HepG2 (cell line): ENCODE measurements around the gene PET100. TPM values are rescaled to one million over a fixed set of nuclear protein-coding genes. Genes with fewer than 3 reads are reported as not detected.

Experiments
- CENPT ChIP-seq: sonication (generic); formaldehyde crosslinking; IDR thresholded peaks from 2 replicates; pipeline ENCODE4 v1.8.0; 2022; ENCODE audit warnings: low read depth, mild to moderate bottlenecking, moderate library complexity, missing genetic modification reagents
- E2F1 ChIP-seq: sonication (generic); formaldehyde crosslinking; IDR thresholded peaks from 2 replicates; pipeline ENCODE4 v1.5.0; 2020; ENCODE audit warnings: missing genetic modification reagents
- ETV5 ChIP-seq: IDR thresholded peaks from 2 replicates; pipeline ENCODE4 v1.6.1; 2018; ENCODE audit warnings: missing biosample characterization, missing genetic modification reagents, inconsistent platforms, borderline replicate concordance
- HOXA3 ChIP-seq: sonication (generic); formaldehyde crosslinking; IDR thresholded peaks from 2 replicates; pipeline ENCODE4 v1.5.0; 2020; ENCODE audit warnings: missing genetic modification reagents
- NFE2L1 ChIP-seq: sonication (generic); formaldehyde crosslinking; IDR thresholded peaks from 2 replicates; pipeline ENCODE4 v1.4.0; 2020; ENCODE audit warnings: missing genetic modification reagents, mild to moderate bottlenecking, borderline replicate concordance
- NFYC ChIP-seq: IDR thresholded peaks from 2 replicates; pipeline ENCODE4 v1.6.1; 2016; ENCODE audit warnings: missing genetic modification reagents, missing compliant biosample characterization
- NR3C1 ChIP-seq: sonication (generic); formaldehyde crosslinking; IDR thresholded peaks from 2 replicates; pipeline ENCODE4 v1.4.0; 2020; ENCODE audit warnings: missing genetic modification reagents
- PATZ1 ChIP-seq: sonication (generic); formaldehyde crosslinking; IDR thresholded peaks from 2 replicates; pipeline ENCODE4 v1.4.0; 2020; ENCODE audit warnings: missing genetic modification reagents
- PHF8 ChIP-seq: sonication (generic); formaldehyde crosslinking; IDR thresholded peaks from 2 replicates; pipeline ENCODE4 v1.5.0; 2020; ENCODE audit warnings: missing genetic modification reagents
- RORA ChIP-seq: sonication (generic); formaldehyde crosslinking; IDR thresholded peaks from 2 replicates; pipeline ENCODE4 v1.5.0; 2020; ENCODE audit warnings: mild to moderate bottlenecking, missing genetic modification reagents, moderate library complexity
- SMAD9 ChIP-seq: sonication (generic); formaldehyde crosslinking; IDR thresholded peaks from 2 replicates; pipeline ENCODE4 v1.5.1; 2020; ENCODE audit warnings: mild to moderate bottlenecking, missing genetic modification reagents
- TBX3 ChIP-seq: fragments of 450-650 bp; IDR thresholded peaks from 2 replicates; pipeline ENCODE4 v1.6.1; 2017; ENCODE audit warnings: antibody characterized with exemption, mild to moderate bottlenecking, inconsistent platforms, borderline replicate concordance
- TOPORS ChIP-seq: sonication (generic); formaldehyde crosslinking; IDR thresholded peaks from 2 replicates; pipeline ENCODE4 v1.8.0; 2023; ENCODE audit warnings: mild to moderate bottlenecking, missing genetic modification reagents
- ZBTB44 ChIP-seq: sonication (generic); formaldehyde crosslinking; IDR thresholded peaks from 2 replicates; pipeline ENCODE4 v1.4.0; 2020; ENCODE audit warnings: missing genetic modification reagents
- ZC3H4 ChIP-seq: sonication (generic); formaldehyde crosslinking; IDR thresholded peaks from 2 replicates; pipeline ENCODE4 v1.4.0; 2020; ENCODE audit warnings: missing genetic modification reagents, borderline replicate concordance
- ZNF253 ChIP-seq: sonication (generic); formaldehyde crosslinking; IDR thresholded peaks from 2 replicates; pipeline ENCODE4 v1.8.0; 2022; ENCODE audit warnings: mild to moderate bottlenecking, missing genetic modification reagents, borderline replicate concordance
- ZNF512B ChIP-seq: sonication (generic); formaldehyde crosslinking; IDR thresholded peaks from 2 replicates; pipeline ENCODE4 v1.5.1; 2020; ENCODE audit warnings: missing genetic modification reagents, mild to moderate bottlenecking, borderline replicate concordance
- ZNF513 ChIP-seq: sonication (generic); formaldehyde crosslinking; conservative IDR thresholded peaks from 2 replicates; pipeline ENCODE4 v1.5.0; 2020; ENCODE audit warnings: missing genetic modification reagents
- ZNF589 ChIP-seq: sonication (generic); formaldehyde crosslinking; conservative IDR thresholded peaks from 2 replicates; pipeline ENCODE4 v1.8.0; 2022; ENCODE audit warnings: mild to moderate bottlenecking, moderate library complexity, missing genetic modification reagents
- ZNF703 ChIP-seq: sonication (generic); formaldehyde crosslinking; IDR thresholded peaks from 2 replicates; pipeline ENCODE4 v1.5.1; 2020; ENCODE audit warnings: missing genetic modification reagents, mild to moderate bottlenecking, moderate library complexity, borderline replicate concordance
- polyA plus RNA-seq, 8 experiments: library from polyadenylated mRNA; depleted of rRNA in 3 of 8; stranded (reverse) in 7 of 8; unstranded in 1 of 8; fragments of >200 nt; fragmentation: Illumina TruSeq in 4 of 8; extraction: Trizol in 4 of 8; gene quantifications; 2 replicates each; pipeline versions ENCODE4 v1.2.1 to v1.2.3, GENCODE V29; 2011 to 2016; ENCODE audit warnings: low read depth in 4 of 8, missing spikeins in 1 of 8, mixed read lengths in 1 of 8; ENCODE audit not compliant: insufficient read depth in 1 of 8
- total RNA-seq, 5 experiments: library from RNA; depleted of rRNA; stranded (reverse); fragments of >200 nt; fragmentation: Illumina TruSeq; extraction: Trizol; gene quantifications; 2 replicates each; pipeline ENCODE4 v1.2.3, GENCODE V29; 2016; ENCODE audit warnings: low read depth in 1 of 5

Gene PET100
- total and polyA plus RNA-seq, 2 of the 13 experiments (the other 11 are each of a cell fraction or from before 2014, with no cell fraction given): 22.3 to 66.5 TPM

- no peak for TF ChIP-seq E2F1
- TF ChIP-seq ZNF513 (CRISPR knock-in tag): peak; percentile 82; the same call in 1 of the 2 replicates
- TF ChIP-seq SMAD9 (CRISPR knock-in tag): no peak
- no peak for TF ChIP-seq ZNF703
- no peak for TF ChIP-seq RORA (CRISPR knock-in tag)
- TF ChIP-seq NFE2L1: no peak
- TF ChIP-seq NR3C1: no peak
- no peak for TF ChIP-seq TOPORS (CRISPR knock-in tag)
- TF ChIP-seq NFYC (CRISPR knock-in tag): no peak
- TF ChIP-seq PATZ1 (CRISPR knock-in tag): 0 out of 2 replicates have a peak, but pooled peaks have one; percentile 37
- no peak for TF ChIP-seq ZBTB44 (CRISPR knock-in tag)
- no peak for TF ChIP-seq CENPT (CRISPR knock-in tag)
- TF ChIP-seq ZNF589 (CRISPR knock-in tag): no peak
- 0 out of 2 replicates have a peak, but pooled peaks have one; percentile 15 for TF ChIP-seq ETV5 (CRISPR knock-in tag)
- TF ChIP-seq TBX3: no peak
- no peak for TF ChIP-seq ZNF512B (CRISPR knock-in tag)
- TF ChIP-seq HOXA3: peak; percentile 83
- peak; percentile 92 for TF ChIP-seq PHF8
- no peak for TF ChIP-seq ZC3H4
- TF ChIP-seq ZNF253 (CRISPR knock-in tag): no peak
Measured at GRCh38 chr19:7680606-7681339, 51.2 kb downstream of the PET100 start, which contains the start of gene TRAPPC5 (continued).
